ENCODE measurements around the gene MYBPHL.

- TF ChIP-seq CTCF (IDR thresholded peaks at IDR 0.05) (no peak), POLR2AphosphoS5 (IDR thresholded peaks at IDR 0.05) (no peak), POLR2A (IDR thresholded peaks at IDR 0.05) (no peak)
Measured at GRCh38 chr1:109314795-109315194, 8.0 kb upstream of the MYBPHL start.
